ENCODE results near the gene HOXC13. TPM values are rescaled to one million over a fixed set of nuclear protein-coding genes. Genes with fewer than 3 reads are reported as not detected.
A peak's percentile ranks its signal among the peaks of the same experiment; 100 is the strongest.

HOXC13 gene
- total and polyA plus RNA-seq, 9 of the 15 experiments (the other 6 are each of a cell fraction or from before 2014, with no cell fraction given), result 0.03 to 0.29 (median 0.17) TPM; not detected in 2

- TF ChIP-seq NELFE (IDR thresholded peaks at IDR 0.05; ENCODE audit: insufficient read depth, insufficient read length) (no peak), ZBTB1 (CRISPR knock-in tag; IDR thresholded peaks at IDR 0.05; ENCODE audit: borderline replicate concordance, low read depth) (no peak), CBX8 (IDR thresholded peaks at IDR 0.05; ENCODE audit: borderline replicate concordance, extremely low read depth, low read depth, low read length, poor library complexity, severe bottlenecking) (no peak), MIER1 (IDR thresholded peaks at IDR 0.05; ENCODE audit: low read depth) (no peak), ZBTB33 (CRISPR knock-in tag; IDR thresholded peaks at IDR 0.05) (peak; percentile 93), TCFL5 (CRISPR knock-in tag; conservative IDR thresholded peaks at IDR 0.05) (no peak), ZBTB7A (IDR thresholded peaks at IDR 0.05; ENCODE audit: borderline replicate concordance, control insufficient read depth, low read depth, low read length) (peak; percentile 91), ZNF212 (CRISPR knock-in tag; IDR thresholded peaks at IDR 0.05) (no peak), HDAC3 (IDR thresholded peaks at IDR 0.05; ENCODE audit: borderline replicate concordance, partially characterized antibody) (no peak), CHD7 (IDR thresholded peaks at IDR 0.05; ENCODE audit: low read depth, low read length) (no peak), ZNF584 (CRISPR knock-in tag; IDR thresholded peaks at IDR 0.05; ENCODE audit: low read depth) (no peak)
Observed at GRCh38 chr12:53984901-53985691, 46.5 kb downstream of the HOXC13 start, which contains the start of gene HOXC10 (continued).

Measured in K562 (cell line).